A549 (cell line): ENCODE measurements around the gene HOXA10.

Source experiments
- CHD2 ChIP-seq: fragments of 150-350 bp; IDR thresholded peaks from 2 replicates; pipeline ENCODE4 v1.6.1; 2014; ENCODE audit warnings: low read length; ENCODE audit not compliant: partially characterized antibody
- EP300 ChIP-seq, 2 experiments: fragments of >200 bp; sonication (Bioruptor Twin); formaldehyde crosslinking; IDR thresholded peaks; 2 replicates in 1 of 2; 3 replicates in 1 of 2; pipeline ENCODE4 v1.6.1; 2016 to 2017
- FOSL2 ChIP-seq, 2 experiments: fragments of 450-650 bp in 1 of 2; fragments of >200 bp in 1 of 2; sonication (Bioruptor Twin) in 1 of 2; formaldehyde crosslinking; IDR thresholded peaks; 2 replicates each; pipeline versions ENCODE4 v1.5.0 to v1.6.1; 2016 to 2020; ENCODE audit warnings: mild to moderate bottlenecking in 1 of 2, moderate library complexity in 1 of 2
- KDM1A ChIP-seq: fragments of 200-600 bp; sonication (generic); IDR thresholded peaks from 2 replicates; pipeline ENCODE4 v1.6.1; 2016; ENCODE audit warnings: low read depth, mild to moderate bottlenecking
- PHF8 ChIP-seq: fragments of 200-600 bp; sonication (generic); IDR thresholded peaks from 2 replicates; pipeline ENCODE4 v1.6.1; 2016; ENCODE audit warnings: low read depth, mild to moderate bottlenecking, antibody characterized with exemption, moderate library complexity, borderline replicate concordance
- POLR2A ChIP-seq: IDR thresholded peaks from 2 replicates; pipeline ENCODE4 v1.6.1; 2012; ENCODE audit warnings: mild to moderate bottlenecking, low read length
- RFX5 ChIP-seq: fragments of 450-650 bp; IDR thresholded peaks from 2 replicates; pipeline ENCODE4 v1.7.1; 2014; ENCODE audit warnings: antibody characterized with exemption, mild to moderate bottlenecking, moderate library complexity
- TP53 ChIP-seq: fragments of 250-450 bp; sonication (Bioruptor Pico); IDR thresholded peaks from 2 replicates; pipeline ENCODE4 v1.5.0; 2021; ENCODE audit warnings: mild to moderate bottlenecking, moderate library complexity
- ZFP36 ChIP-seq: fragments of 450-650 bp; IDR thresholded peaks from 2 replicates; pipeline ENCODE4 v1.6.1; 2014; ENCODE audit warnings: borderline replicate concordance; ENCODE audit not compliant: partially characterized antibody
- TF ChIP-seq, protein P1 (sequence below): fragments of >200 bp; sonication (Bioruptor Twin); formaldehyde crosslinking; IDR thresholded peaks from 3 replicates; pipeline ENCODE4 v1.5.1; 2016
- TF ChIP-seq, protein P2 (sequence below): IDR thresholded peaks from 2 replicates; pipeline ENCODE4 v1.6.1; 2012
- TF ChIP-seq, protein P3 (sequence below): fragments of 450-650 bp; IDR thresholded peaks from 2 replicates; pipeline ENCODE4 v1.6.1; 2014; ENCODE audit warnings: antibody characterized with exemption

DNA sequence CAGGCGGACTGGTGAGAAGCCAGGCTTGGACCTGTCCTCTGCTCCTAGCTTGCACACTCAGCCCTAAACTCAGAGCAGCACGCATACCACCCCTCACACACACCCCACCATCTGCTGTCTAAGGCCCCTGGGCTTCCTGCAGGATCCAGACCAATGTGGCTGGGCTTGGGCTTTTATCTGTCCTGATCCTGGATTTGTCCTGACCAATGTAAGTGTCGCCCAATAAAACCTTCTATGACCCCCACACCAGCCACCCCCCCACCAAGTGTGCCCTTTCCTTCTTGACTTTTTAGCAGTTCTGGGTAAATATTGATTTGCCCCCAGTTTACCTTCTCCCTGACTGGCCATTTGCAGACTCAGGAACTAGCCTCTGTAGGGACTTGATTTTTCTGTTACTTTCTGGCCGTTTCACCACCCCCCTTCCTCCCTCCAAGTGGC lies 27.5 kb upstream of the HOXA10 start:
- TF ChIP-seq FOSL2 (IDR thresholded peaks at IDR 0.05) (no peak), FOSL2 (CRISPR knock-in tag; IDR thresholded peaks at IDR 0.05) (no peak), CHD2 (no peak), POLR2A (no peak), ZFP36 (no peak), RFX5 (no peak), KDM1A (no peak), PHF8 (no peak), EP300 (IDR thresholded peaks at IDR 0.05) (no peak), TP53 (CRISPR knock-in tag) (no peak)
- TF ChIP-seq, protein P1, sequence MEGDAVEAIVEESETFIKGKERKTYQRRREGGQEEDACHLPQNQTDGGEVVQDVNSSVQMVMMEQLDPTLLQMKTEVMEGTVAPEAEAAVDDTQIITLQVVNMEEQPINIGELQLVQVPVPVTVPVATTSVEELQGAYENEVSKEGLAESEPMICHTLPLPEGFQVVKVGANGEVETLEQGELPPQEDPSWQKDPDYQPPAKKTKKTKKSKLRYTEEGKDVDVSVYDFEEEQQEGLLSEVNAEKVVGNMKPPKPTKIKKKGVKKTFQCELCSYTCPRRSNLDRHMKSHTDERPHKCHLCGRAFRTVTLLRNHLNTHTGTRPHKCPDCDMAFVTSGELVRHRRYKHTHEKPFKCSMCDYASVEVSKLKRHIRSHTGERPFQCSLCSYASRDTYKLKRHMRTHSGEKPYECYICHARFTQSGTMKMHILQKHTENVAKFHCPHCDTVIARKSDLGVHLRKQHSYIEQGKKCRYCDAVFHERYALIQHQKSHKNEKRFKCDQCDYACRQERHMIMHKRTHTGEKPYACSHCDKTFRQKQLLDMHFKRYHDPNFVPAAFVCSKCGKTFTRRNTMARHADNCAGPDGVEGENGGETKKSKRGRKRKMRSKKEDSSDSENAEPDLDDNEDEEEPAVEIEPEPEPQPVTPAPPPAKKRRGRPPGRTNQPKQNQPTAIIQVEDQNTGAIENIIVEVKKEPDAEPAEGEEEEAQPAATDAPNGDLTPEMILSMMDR = no peak
- TF ChIP-seq, protein P2, sequence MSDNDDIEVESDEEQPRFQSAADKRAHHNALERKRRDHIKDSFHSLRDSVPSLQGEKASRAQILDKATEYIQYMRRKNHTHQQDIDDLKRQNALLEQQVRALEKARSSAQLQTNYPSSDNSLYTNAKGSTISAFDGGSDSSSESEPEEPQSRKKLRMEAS = no peak
- TF ChIP-seq, protein P3, sequence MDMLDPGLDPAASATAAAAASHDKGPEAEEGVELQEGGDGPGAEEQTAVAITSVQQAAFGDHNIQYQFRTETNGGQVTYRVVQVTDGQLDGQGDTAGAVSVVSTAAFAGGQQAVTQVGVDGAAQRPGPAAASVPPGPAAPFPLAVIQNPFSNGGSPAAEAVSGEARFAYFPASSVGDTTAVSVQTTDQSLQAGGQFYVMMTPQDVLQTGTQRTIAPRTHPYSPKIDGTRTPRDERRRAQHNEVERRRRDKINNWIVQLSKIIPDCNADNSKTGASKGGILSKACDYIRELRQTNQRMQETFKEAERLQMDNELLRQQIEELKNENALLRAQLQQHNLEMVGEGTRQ = no peak
